GM19043 (cell line): ENCODE data around the gene TIMM8A.

Experiments used
- ATAC-seq: cut with Tn5 transposase; IDR thresholded peaks from one replicate; pipeline ENCODE4 v1.9.1; 2021; ENCODE audit warnings: low read depth; ENCODE audit not compliant: unreplicated experiment

TIMM8A gene, protein sequence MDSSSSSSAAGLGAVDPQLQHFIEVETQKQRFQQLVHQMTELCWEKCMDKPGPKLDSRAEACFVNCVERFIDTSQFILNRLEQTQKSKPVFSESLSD

DNA sequence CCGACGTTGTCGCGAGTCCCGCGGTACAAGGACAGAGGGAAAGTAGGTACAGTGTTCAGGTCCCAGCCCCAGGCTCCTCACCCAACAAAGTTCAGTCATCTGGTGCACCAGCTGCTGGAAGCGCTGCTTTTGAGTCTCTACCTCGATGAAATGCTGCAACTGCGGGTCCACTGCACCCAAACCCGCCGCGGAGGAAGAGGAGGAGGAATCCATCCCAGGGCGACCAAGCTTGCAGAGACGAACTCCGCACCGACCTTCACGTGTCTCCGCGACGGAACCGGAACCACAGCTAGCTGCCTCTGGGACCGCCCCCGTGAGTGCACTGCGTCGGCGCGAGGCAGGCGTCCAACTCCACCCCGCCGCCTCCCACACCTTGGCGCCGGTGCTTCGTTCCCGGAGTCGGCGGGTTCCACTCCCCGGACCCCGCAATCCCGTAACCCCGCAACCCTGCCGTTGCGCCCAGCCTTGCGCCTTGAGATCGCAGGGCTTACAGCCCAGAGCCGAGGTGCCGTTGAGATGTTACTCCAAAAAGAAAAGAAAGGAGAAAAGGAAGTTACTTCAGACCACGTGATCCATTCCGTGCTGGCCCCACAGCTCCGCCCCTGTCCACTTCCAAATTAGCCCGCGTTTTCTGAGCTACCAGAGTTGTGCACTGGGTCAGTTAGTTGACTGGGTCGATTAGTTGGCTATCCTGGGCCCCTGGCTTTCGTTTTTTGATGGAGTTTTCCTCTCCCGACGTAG lies at the start of gene TIMM8A:
Gene TIMM8A, minus strand, starts transcription at position 291 of the 741 bp plus-strand sequence. Its CDS starts 78 bp downstream, at position 213.
- peak; percentile 95 for ATAC-seq

DNA sequence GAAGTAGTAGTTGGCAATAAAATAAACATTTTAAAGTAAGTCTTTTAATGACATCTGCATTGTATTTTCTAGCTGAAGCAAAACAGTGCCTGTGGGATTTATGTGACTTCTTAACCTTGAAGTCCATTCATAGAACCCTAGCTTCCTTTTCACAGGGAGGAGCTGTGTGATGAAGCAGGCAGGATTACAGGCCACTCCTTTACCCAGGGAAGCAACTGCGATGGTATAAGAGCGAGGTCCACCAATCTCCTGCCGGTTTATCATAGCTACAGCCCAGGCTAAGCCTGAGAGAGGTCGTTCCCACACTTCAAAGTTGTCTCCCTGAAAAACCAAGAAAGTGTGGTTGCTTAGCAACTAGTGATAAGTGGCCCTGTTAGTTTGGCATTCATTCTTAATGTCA lies 49.2 kb upstream of the TIMM8A start:
- no peak for ATAC-seq

DNA sequence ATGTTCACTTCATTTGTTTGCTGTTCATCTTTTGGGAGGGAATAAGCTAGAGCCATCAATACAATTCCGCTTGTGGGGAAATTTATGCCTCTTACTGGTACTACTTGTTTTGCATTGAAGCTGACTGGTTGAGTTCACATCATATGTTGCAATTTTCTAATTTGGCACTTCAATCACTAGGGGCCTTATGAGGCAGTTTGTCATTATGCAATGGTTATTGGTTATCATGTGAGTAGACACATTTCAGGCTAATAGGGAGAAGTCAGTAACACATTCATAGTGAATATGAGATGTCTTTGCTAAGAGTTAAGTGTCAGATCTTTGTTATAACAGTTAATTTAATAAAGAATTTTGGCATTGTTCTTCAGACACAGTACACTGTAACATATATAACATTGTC lies 47.2 kb upstream of the TIMM8A start:
- no peak for ATAC-seq

DNA sequence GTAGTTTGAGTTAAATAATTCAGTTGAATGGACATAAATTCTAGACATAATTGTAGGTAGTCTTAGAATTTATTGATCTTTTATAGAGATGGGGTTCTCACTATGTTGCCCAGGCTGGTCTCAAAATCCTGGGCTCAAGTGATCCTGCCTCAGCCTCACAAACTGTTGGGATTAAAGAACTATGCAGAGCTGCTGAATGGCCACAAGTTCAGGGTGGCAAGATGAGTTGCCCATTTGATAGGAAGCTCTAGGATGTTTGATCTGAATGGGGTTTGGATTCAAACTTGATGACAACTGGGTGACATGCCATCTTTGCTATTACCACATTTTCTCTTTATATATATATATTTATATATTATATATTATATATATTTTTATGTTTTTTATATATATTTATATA lies 45.8 kb upstream of the TIMM8A start:
- no peak for ATAC-seq

DNA sequence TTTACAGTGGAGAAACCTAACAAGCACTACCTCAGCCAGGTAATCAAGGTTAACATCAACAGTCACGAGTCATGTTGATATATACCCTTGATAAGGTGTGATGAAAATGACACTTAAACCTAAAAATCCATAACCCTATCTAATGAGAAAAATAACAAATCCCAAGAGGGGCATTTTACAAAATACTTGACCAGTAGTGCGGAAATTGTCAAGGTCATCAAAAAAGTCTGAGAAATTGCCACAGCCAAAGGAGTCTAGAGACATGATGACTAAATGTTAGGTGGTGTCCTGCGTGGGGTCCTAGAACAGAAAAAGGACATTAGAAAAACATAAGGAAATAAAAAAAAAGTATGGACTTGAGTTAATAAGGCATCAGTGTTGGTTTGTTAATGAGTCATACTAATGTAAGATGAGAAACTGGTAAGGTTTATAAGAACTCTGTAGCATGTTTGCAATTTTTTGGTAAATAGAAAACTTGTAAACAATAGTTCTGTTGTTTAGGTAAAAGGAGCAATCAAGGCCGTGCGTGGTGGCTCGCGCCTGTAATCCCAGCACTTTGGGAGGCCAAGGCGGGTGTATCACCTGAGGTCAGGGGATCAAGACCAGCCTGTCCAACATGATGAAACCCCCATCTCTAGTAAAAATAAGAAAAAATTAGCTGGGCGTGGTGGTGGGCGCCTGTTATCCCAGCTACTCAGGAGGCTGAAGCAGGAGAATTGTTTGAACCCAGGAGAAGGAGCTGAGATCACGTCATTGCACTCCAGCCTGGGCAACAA lies 45.2 kb upstream of the TIMM8A start:
- no peak for ATAC-seq

DNA sequence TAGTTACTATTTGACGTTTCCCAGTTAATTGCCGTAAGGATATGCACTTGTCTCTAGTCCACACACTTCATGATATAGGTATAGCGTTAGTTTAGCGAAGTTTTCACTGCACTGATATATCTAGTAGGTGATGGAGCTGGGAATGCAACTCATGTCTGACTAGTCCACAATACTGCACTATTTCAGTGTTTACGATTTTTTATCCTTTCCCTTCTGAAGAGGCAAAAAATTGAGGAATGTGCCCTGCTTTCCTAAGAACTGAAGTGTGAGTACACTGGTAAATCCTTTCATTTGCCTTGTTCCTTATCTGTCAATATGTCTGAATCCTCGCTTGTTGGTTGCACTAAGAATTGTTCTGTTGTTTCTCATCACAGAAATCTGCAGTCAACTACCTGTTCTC lies 43.3 kb upstream of the TIMM8A start:
- no peak for ATAC-seq

DNA sequence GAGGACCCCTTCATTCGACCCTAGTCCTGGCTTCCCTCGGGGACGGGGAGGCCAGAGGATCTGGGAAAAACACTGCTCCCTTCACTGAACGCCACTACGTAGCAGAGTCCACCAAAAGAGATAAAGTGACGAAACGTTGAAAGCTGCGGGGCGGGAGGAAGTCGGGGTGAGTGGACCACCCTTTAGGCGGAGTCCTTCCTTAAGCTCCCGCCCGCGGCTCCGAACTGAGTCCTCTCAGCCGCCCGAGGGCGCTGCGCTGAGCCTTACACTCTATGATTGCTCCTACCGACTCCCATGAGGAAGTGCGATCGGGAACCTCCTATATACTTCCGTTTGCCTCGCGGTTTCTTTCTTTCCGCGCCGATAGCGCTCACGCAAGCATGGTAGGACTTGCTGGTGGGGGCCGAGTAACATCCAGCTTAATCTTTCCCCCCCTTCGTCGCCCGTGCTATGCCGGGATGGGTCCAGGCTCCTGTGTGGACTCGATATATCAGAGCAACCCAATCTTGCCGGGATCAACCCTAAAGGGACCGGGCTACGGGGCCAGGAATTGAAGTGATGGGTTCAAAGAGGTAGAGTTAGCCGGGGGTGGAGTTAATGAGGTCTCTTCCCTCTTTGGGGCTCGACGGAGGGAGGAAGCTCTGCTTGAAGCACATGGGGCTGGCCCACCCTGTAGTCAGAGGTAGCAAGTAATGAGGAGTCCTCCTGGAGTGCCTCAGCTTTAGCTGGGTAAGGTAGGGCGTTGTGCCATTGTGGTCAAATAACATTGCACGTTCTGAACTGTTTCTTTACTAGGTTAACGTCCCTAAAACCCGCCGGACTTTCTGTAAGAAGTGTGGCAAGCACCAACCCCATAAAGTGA lies 42.4 kb upstream of the TIMM8A start, which contains the start of gene RPL36A:
Gene RPL36A, plus strand, starts transcription at position 348 of the 862 bp plus-strand sequence. Its CDS starts 33 bp downstream, at position 381.
- peak; percentile 75 for ATAC-seq

DNA sequence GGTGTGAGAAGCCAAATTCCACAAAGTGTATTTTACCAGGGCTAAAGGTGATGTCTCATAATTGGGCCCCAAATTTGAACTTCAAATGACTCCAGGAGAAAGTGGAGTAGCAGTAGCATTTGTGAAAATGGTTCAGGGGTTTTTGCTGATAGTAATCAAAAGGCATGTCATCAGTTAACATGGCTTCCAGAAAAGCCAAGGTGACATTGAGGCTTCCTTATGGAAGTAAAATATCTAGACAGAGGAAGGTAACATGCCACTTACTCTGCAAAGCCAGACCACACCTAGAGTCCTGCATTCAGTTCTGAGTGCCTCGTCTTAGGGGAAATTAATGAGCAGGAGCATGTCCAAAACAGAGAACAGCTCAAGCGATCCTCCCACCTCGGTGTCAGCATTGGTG lies 40.1 kb upstream of the TIMM8A start:
- no peak for ATAC-seq

DNA sequence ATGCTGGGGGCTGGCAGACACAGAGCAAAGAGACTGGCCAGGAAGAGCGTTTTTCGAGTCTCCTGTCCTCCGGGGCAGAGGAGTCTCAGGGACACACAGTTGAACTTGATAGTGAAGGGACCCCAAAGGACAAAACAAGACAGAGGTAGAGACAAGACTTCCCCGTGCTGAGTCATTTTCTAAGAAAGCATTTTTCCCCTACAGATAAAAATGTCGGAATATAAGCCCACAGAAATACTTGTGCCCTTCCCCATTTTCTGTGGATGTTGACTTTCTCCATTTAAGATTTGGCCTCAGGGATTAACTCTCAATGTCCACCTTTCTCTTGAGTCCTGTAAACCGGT lies 38.0 kb upstream of the TIMM8A start:
- no peak for ATAC-seq

DNA sequence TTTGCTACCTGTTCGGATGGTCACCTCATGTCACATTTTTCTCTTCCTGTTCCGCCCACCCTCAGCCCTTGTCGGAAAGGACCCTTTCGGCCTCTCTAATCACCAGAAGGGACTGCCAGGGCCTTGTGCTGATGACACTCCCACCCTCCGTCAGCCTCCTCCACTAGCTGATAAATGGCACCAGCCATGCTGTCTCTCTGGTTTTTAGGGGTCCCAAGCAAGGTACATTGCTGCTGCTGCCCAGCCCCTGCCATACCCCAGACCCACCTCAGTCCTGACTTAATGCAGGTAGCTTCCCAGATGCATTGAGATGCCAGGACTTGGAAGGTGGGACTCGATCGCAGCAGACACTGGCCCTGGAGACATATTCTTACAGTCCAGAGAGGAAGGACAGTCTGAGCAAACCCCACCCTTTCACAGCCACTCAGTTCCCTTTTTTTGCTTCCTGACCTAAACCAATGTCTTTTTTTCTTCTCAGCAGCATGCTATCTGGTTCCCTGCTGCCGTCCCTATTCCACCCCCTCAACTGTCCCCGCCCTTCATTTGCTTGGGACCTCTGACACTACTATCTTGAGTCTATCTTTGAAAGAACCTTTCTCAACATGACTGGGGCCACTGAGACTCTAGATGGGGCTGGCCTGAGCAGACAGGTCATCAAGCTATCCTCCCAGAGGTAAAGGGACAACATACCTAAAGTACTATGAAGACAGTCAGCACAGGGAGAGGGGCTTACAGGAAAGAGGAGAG lies 37.4 kb upstream of the TIMM8A start, which contains the start of gene BTK:
Gene BTK, minus strand, starts transcription at position 397 of the 747 bp plus-strand sequence. CDS start 10,907 bp downstream, outside the sequence.
- ATAC-seq, result peak; percentile 57

DNA sequence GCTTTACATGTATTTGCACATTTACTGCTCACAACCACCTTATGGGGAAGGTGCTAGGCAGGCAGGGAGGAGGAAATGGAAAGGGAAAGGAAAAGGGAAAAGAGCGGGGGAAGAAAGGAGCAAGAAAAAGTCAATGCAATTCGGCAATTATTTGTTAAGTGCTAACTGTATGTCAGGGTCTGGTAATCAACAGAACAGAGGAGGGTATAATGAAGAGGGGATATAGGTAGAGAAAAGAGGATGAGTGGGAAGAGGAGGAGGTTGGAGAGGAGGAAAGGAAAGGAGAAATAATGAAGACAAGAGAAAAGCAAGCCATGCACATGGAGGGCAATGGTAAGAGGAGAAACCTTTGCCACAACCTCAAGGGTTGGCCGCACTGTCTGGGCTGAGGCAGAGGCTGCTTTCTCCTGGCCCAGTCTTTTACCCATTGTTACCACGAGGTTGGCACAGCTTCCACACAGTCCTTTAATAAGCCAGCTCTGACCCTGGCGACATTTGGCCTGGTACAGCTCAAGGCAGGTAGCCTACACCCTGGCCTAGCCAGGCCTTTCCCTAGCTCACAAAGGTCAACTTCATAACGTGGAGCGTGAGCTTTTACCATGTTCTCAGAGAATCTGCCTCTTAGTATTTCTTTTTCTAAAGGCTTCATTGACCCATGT lies 36.6 kb upstream of the TIMM8A start:
- ATAC-seq, result no peak

DNA sequence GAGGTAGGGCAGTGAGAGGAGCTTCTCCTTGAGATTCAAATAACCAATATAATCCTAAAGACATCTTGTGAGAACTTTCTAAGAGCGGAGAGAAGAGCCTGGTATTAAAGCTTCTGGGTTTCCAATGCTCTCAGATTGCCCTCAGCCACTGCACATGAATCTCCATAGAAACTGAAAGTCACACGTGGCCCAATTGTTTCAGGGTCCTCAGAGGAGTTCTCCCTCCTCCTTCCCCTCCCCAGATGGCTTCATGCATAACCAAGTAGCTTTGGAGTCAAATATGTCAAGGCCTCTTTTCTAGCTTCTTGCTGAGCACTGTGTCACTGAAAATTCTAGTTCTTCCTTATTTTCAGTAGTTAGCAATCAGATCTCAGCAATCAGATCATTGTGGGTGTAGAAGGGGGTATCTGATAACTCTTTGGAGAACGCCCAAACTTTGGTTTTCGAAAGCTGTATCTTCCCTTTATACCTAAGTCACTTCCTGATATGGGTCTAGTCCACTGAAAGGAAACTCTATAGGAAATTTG lies 35.2 kb upstream of the TIMM8A start:
- peak; percentile 79 for ATAC-seq

DNA sequence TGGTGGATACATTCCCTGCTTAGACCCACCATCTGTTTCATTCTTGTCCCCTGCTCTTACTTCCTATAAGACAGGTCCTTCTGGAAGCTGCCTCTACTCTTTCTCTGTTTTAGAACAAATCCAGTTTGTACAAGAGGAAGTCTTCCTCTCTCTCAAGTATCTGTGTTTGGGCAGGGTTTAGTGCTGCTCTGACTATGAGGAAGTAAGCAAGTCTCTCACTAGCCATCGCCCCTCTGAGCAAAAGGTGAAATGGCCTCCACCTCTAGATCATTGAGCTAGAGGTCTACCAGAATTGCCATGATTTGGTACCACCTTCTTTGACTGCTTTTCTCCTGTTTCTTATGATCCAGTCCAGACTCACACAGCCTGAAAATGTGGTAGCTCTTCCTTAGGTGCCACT lies 29.0 kb upstream of the TIMM8A start:
- ATAC-seq, result no peak

DNA sequence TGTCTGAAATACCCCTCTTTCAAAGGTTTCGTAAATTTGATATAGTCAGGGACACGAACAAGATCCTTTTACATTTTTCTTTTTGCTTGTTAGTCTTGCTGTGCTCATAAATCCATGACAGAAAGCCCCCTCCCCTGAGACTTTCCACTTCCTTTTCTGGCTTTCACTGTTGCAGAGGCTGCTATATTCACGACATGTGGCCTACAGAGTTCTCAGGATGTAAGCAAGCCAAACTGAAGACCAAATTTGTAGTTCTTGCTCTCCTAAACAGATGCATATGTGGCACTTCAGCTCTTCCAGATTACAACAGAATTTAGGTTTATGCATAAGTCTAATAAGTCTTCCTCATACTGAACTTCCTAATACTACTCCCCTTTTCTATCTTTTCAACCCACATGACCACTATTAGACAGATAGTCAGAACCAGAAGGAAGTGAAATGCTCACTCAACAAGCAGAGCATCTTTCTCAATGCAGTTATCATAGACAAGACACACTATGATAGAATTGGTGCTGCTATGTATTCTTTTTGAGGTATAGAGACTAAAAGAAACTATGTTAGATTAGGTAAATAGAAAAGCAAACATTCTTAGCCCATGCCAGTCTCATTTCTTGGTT lies 22.5 kb upstream of the TIMM8A start:
- peak; percentile 77 for ATAC-seq

DNA sequence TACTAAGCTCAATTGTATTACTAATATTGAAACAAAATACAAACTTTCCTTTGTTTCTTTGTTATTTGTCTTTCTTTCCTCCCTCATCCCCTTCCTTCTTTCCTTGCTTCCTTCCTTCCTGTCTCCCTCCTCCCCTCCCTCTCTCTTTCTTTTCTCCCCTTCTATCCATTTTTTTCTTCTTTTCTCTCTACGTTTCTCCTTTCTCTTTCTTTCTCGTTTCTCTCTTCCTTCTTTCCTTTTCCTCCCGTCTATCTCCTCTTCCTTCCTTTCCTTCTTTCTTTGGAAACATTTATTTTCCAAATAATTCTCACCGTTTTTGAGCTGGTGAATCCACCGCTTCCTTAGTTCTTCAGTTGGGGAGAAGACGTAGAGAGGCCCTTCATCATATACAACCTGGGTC lies 21.1 kb upstream of the TIMM8A start:
- no peak for ATAC-seq

DNA sequence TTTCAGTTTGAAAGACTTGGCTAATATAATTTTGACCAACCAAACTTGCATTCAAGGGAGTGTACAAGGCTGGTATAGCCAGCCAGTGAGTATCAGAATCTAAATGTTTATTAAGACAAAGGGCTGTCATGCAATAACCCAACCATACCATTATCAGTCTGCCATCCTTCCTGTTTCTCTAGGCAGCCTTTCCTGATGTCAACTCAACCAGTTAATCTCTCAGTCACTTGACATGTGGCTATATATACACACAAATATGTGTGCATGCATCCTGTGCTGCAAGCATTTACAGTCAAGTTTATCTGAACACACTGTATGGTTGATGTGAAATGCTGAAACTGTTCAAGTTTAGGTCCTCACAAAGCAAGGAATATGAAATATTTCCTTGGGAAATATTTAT lies 20.3 kb upstream of the TIMM8A start:
- no peak for ATAC-seq

DNA sequence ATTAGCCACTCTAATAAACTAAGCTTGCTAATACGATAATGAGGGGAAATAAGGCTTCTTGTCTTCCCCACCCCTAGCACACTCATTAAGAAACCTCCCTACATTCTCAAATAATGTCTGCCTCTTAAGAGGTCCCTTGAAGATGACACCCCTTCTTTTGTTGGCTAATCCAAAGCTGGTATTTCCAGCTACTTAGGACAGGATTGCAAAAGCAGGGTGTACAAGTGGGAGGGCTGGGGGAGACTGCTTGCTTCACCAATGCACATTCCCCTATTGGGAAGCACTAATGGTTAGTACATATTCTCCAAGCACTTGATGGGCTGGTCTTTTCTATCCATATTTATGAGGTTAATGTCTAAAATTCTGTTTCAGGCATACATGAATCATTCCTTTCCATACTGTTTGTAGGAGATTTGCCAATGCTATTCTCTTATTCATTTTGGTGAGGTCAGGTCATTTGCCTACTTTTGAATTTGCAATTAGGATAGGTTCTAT lies 16.8 kb upstream of the TIMM8A start:
- ATAC-seq, result no peak

DNA sequence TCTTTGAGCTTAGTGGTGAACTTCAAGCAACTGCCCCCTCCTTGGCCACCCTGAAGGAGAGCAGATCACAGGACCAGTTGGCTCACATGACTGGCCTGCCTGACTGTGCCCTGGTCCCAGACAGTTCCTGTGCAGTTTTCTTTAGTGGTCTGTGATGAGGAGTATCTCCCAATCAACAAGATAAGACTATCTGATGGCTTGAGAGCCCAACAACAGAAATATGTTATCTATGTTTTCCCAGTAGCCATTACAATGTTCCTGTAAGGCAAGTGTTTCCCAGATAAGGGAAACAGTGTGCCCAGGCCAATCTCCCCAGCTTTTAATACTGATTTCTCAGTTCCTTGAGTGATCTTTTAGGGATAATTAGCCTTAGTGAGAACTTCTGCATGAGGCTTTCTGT lies 14.2 kb upstream of the TIMM8A start:
- no peak for ATAC-seq

DNA sequence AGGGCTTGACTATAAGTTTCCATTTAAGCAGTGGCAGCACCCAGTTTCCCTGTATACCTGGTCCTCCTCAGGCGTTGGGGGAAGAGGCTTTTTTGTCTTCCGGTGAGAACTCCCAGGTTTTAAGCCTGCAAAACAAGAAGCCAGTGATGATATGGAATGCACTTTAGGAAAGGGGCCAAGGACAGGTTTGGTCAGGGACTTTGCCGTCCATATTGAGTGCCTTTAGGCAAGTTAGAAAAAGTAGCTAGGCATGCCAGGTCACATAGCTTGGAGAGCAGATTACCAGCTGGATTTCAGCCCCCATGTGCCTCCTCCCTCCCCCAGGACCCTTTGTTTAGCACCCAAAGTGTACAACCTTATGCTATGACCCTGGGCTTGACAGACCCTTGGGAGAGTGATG lies 13.6 kb upstream of the TIMM8A start:
- no peak for ATAC-seq
